ENCODE results near the gene IL13RA2. TPM values are rescaled to one million over a fixed set of nuclear protein-coding genes. Genes with fewer than 3 reads are reported as not detected.
A peak's percentile ranks its signal among the peaks of the same experiment; 100 is the strongest.

IL13RA2 gene
- total RNA-seq, 1 donor from 2014 or later, result 2.3 TPM

DNA sequence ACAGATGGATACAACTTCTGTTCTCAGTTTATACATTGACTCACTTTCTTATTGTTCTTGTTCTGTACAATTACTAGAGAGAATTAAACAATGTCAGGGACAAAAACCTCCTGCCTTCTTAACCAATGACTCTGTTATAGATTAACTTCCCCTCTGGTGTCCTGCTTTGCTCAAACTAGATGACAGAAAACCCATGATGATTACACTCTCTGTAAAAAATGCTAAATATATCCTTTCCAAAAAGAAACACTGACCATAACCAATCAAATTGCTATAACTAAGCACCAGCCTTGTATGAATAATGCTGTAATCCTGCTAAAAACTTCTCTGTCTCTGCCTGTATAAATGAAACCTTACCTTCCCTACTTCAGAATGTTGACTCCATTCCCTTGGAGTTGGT, 29.8 kb upstream of the IL13RA2 start:
- no peak overlapping the region for H3K4me3 ChIP-seq (ENCODE audit: low read depth, low read length)
- peak; percentile 61 for DNase-seq (ENCODE audit: low read depth)
- TF ChIP-seq, protein P1, sequence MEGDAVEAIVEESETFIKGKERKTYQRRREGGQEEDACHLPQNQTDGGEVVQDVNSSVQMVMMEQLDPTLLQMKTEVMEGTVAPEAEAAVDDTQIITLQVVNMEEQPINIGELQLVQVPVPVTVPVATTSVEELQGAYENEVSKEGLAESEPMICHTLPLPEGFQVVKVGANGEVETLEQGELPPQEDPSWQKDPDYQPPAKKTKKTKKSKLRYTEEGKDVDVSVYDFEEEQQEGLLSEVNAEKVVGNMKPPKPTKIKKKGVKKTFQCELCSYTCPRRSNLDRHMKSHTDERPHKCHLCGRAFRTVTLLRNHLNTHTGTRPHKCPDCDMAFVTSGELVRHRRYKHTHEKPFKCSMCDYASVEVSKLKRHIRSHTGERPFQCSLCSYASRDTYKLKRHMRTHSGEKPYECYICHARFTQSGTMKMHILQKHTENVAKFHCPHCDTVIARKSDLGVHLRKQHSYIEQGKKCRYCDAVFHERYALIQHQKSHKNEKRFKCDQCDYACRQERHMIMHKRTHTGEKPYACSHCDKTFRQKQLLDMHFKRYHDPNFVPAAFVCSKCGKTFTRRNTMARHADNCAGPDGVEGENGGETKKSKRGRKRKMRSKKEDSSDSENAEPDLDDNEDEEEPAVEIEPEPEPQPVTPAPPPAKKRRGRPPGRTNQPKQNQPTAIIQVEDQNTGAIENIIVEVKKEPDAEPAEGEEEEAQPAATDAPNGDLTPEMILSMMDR (conservative IDR thresholded peaks at IDR 0.05; ENCODE audit: low read depth, low read length), result no peak

DNA sequence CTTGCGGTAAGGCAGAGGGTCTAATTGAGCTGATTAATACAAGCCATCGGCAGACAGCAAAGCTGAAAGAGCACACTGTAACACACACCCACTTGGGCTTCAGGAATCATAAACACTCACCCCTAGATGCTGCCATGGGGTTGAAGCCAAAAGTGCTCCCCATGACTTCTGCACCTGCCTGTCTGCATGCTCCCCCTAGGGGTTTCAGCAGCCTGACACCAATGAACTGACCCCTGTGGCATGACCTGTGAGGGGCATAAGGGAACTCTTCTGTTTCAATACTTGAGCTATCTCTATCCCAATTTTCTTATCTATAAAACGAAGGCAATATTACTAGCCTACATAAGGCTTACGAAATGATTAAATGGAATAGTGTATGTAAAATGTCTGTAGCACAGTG, 23.0 kb upstream of the IL13RA2 start:
- no peak for DNase-seq (ENCODE audit: low read depth)
- TF ChIP-seq, protein P1 (conservative IDR thresholded peaks at IDR 0.05; ENCODE audit: low read depth, low read length), result no peak
- H3K4me3 ChIP-seq (ENCODE audit: low read depth, low read length), result no peak overlapping the region

DNA sequence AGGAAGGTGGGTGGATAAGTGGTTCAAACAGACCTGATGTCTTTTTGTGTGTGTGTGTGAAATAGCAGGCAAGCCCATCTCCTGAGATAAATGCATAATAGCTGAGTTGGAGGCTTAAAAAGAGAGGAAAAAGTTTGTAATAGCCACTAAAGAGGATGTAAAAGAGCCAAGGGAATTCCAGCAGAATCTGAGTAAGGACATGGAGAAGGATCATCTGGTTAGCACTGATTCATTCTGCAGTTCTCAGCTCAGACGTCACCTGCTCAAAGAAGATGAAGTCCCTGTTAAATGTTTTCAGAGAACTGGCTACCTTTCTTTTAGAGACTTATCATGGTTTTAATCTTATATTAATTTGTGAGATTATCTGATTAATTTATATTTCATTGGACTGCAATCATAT, 21.0 kb upstream of the IL13RA2 start:
- DNase-seq (ENCODE audit: low read depth), result no peak
- no peak overlapping the region for H3K4me3 ChIP-seq (ENCODE audit: low read depth, low read length)
- TF ChIP-seq, protein P1 (conservative IDR thresholded peaks at IDR 0.05; ENCODE audit: low read depth, low read length), result no peak

DNA sequence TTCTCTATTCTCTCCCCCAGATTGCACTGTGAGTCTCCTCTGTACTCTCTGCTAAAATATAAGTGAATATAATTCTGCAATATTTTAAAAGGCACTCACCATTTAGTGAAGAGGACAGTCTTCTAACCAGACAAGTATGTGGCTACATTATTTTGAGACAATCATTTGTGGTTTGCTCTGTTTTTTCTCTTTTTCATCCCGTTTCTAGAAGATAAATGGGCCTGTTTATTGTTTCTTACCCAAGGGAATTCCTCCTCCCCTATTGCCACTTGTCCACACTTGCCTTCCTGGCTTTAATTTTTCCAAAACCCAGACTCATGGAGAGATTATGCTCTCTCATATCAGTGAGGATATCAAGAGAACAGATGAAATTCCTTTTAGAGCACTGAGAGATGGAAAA, 18.6 kb upstream of the IL13RA2 start:
- H3K4me3 ChIP-seq (ENCODE audit: low read depth, low read length), result no peak overlapping the region
- TF ChIP-seq, protein P1 (conservative IDR thresholded peaks at IDR 0.05; ENCODE audit: low read depth, low read length), result no peak
- no peak for DNase-seq (ENCODE audit: low read depth)

DNA sequence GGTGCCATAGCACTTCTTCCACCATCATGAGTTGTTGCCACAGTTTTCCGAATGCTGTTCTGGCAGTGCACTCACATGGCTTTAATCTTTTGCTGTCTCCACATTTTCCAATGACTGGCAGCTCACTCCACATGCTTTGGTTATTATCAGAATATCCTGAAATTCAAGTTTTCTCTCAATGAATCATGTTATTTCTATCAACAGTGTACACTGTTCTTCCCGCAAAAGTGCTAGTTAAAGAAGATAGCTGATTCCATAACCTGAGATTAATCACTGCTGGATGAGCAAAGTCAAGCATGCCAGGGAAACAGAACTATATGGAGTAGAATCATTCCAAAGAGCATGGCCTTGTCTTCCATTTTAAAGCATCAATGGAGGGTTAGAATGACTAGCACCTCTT, 14.6 kb upstream of the IL13RA2 start:
- H3K4me3 ChIP-seq (ENCODE audit: low read depth, low read length), result no peak overlapping the region
- TF ChIP-seq, protein P1 (conservative IDR thresholded peaks at IDR 0.05; ENCODE audit: low read depth, low read length), result no peak
- DNase-seq (ENCODE audit: low read depth), result no peak

DNA sequence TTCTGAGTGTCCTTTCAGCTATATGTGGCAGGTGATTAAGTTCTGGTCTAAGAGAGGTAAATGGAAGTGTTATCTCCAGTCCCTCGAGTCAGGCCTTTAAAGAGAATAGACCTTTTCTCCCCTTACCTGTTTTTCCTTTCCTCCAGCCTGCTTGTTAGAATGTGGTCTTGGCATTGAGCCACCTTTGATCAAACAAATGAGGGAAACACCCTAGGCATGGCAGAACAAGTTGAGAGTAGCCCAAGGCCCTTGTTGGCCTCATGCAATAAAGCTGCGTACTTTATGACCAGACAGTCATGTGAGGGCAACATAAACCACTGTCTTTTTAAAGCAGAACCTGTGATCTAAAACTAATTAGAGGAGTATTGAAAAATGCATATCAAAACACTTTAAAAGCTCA, 13.2 kb upstream of the IL13RA2 start:
- TF ChIP-seq, protein P1 (conservative IDR thresholded peaks at IDR 0.05; ENCODE audit: low read depth, low read length), result no peak
- no peak overlapping the region for H3K4me3 ChIP-seq (ENCODE audit: low read depth, low read length)
- DNase-seq (ENCODE audit: low read depth), result no peak

DNA sequence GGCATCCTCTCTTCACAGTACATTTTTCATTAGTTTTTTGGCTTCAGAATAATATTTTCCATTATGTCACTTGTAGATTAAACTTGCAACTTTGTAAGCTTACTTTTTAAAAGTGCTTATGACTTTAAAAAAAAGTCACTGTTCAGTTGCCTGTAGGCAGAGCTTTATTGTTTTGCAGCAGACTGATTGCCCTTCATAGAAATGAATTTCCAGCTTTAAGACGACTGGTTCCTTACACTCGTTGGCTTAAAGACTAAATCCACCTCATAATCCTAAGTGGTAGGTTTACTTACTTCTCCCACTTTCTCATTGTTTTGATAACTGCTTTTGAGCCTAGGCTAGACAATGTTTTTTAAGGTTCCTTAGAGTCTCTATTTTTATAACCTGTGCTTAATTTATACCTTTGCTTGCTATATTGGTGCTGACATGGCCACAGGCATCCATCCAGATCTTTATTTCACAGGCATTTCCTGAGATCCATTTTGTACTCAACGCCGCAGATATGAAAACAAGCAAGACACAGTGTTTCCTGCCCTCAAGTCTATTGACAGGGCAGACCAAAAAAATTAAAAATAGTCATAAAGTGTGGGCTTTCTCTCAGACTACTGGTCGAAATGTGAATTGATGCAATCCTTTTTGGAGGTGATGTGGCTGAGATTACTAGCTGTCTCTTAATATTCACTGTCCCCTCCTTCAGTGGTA, 12.6 kb upstream of the IL13RA2 start:
- TF ChIP-seq, protein P1 (conservative IDR thresholded peaks at IDR 0.05; ENCODE audit: low read depth, low read length), result no peak
- no peak for DNase-seq (ENCODE audit: low read depth)
- no peak overlapping the region for H3K4me3 ChIP-seq (ENCODE audit: low read depth, low read length)

Data from epithelial cell of proximal tubule (primary cell).